ENCODE data around the gene LRRN3. TPM values are rescaled to one million over a fixed set of nuclear protein-coding genes. Genes with fewer than 3 reads are reported as not detected.

Gene LRRN3
- total RNA-seq, 1 donor from 2014 or later = 0.98 TPM

- Histone ChIP-seq H3K9me3 (no peaks in the 10 kb centered on the region), H3K36me3 (no peaks in the 10 kb centered on the region), H3K4me3 (no peak overlapping the region), H3K4me1 (no peaks in the 10 kb centered on the region), H3K27me3 (no peaks in the 10 kb centered on the region), H3K27ac (no peak overlapping the region)
- DNase-seq (ENCODE audit: extremely low spot score in 2 of 2) = no peak
- intact Hi-C loops (cut with DNase I) = no loop called here
- TF ChIP-seq POLR2A (IDR thresholded peaks at IDR 0.05) (no peak), CTCF (IDR thresholded peaks at IDR 0.05) (no peak), POLR2AphosphoS5 (IDR thresholded peaks at IDR 0.05; ENCODE audit: insufficient read depth in 1 of 2, low read depth in 1 of 2) (no peak)
Observed at GRCh38 chr7:111056371-111056770, 34.6 kb upstream of the LRRN3 start.

GRCh38 chr7:111057066-111057465, 33.9 kb upstream of the LRRN3 start:
- Histone ChIP-seq H3K27me3 (no peaks in the 10 kb centered on the region), H3K9me3 (no peaks in the 10 kb centered on the region), H3K4me1 (no peaks in the 10 kb centered on the region), H3K27ac (no peak overlapping the region), H3K4me3 (no peak overlapping the region), H3K36me3 (no peaks in the 10 kb centered on the region)
- no peak for TF ChIP-seq CTCF (IDR thresholded peaks at IDR 0.05)
- TF ChIP-seq POLR2AphosphoS5 (IDR thresholded peaks at IDR 0.05; ENCODE audit: insufficient read depth in 1 of 2, low read depth in 1 of 2) = no peak
- no peak for TF ChIP-seq POLR2A (IDR thresholded peaks at IDR 0.05)
- DNase-seq (ENCODE audit: extremely low spot score in 2 of 2) = no peak
- intact Hi-C loops (cut with DNase I) = no loop called here

- no peaks in the 10 kb centered on the region for H3K9me3 ChIP-seq
- DNase-seq (ENCODE audit: extremely low spot score in 2 of 2) = no peak
- no peaks in the 10 kb centered on the region for H3K4me1 ChIP-seq
- H3K27ac ChIP-seq = no peak overlapping the region
- H3K36me3 ChIP-seq = no peaks in the 10 kb centered on the region
- no peak for TF ChIP-seq POLR2AphosphoS5 (IDR thresholded peaks at IDR 0.05; ENCODE audit: insufficient read depth in 1 of 2, low read depth in 1 of 2)
- no peak for TF ChIP-seq CTCF (IDR thresholded peaks at IDR 0.05)
- no peak for TF ChIP-seq POLR2A (IDR thresholded peaks at IDR 0.05)
- intact Hi-C loops (cut with DNase I) = no loop called here
- no peak overlapping the region for H3K4me3 ChIP-seq
- no peaks in the 10 kb centered on the region for H3K27me3 ChIP-seq
Observed at GRCh38 chr7:111059833-111060232, 31.1 kb upstream of the LRRN3 start.

GRCh38 chr7:111063166-111063565, 27.8 kb upstream of the LRRN3 start:
- Histone ChIP-seq H3K4me1 (no peaks in the 10 kb centered on the region), H3K9me3 (no peaks in the 10 kb centered on the region), H3K36me3 (no peaks in the 10 kb centered on the region), H3K27ac (no peak overlapping the region), H3K27me3 (no peaks in the 10 kb centered on the region), H3K4me3 (no peak overlapping the region)
- TF ChIP-seq POLR2AphosphoS5 (IDR thresholded peaks at IDR 0.05; ENCODE audit: insufficient read depth in 1 of 2, low read depth in 1 of 2) (no peak), CTCF (IDR thresholded peaks at IDR 0.05) (no peak), POLR2A (IDR thresholded peaks at IDR 0.05) (no peak)
- DNase-seq (ENCODE audit: extremely low spot score in 2 of 2) = no peak
- intact Hi-C loops (cut with DNase I) = no loop called here

- Histone ChIP-seq H3K27me3 (no peaks in the 10 kb centered on the region), H3K4me1 (no peaks in the 10 kb centered on the region), H3K36me3 (no peaks in the 10 kb centered on the region), H3K27ac (no peak overlapping the region), H3K9me3 (no peaks in the 10 kb centered on the region), H3K4me3 (no peak overlapping the region)
- DNase-seq (ENCODE audit: extremely low spot score in 2 of 2) = no peak
- intact Hi-C loops (cut with DNase I) = no loop called here
- TF ChIP-seq POLR2AphosphoS5 (IDR thresholded peaks at IDR 0.05; ENCODE audit: insufficient read depth in 1 of 2, low read depth in 1 of 2) = no peak
Observed at GRCh38 chr7:111067251-111067650, 23.7 kb upstream of the LRRN3 start.

GRCh38 chr7:111067682-111068081, 23.2 kb upstream of the LRRN3 start:
- DNase-seq (ENCODE audit: extremely low spot score in 2 of 2) = no peak
- TF ChIP-seq CTCF (IDR thresholded peaks at IDR 0.05) (no peak), POLR2A (IDR thresholded peaks at IDR 0.05) (no peak), POLR2AphosphoS5 (IDR thresholded peaks at IDR 0.05; ENCODE audit: insufficient read depth in 1 of 2, low read depth in 1 of 2) (no peak)
- H3K27ac ChIP-seq = no peak overlapping the region
- H3K9me3 ChIP-seq = no peaks in the 10 kb centered on the region
- H3K36me3 ChIP-seq = no peaks in the 10 kb centered on the region
- no peaks in the 10 kb centered on the region for H3K27me3 ChIP-seq
- no peaks in the 10 kb centered on the region for H3K4me1 ChIP-seq
- no peak overlapping the region for H3K4me3 ChIP-seq
- intact Hi-C loops (cut with DNase I) = no loop called here

Measured in vagina (tissue), 2 donors.